Osteocyte (in vitro differentiated cells): ENCODE data around the gene BCL2L14. TPM values are rescaled to one million over a fixed set of nuclear protein-coding genes. Genes with fewer than 3 reads are reported as not detected.

Source experiments
- DNase-seq: peaks from one replicate; pipeline ENCODE4 v3.0.0; 2021; ENCODE audit warnings: mixed read lengths; ENCODE audit not compliant: unreplicated experiment; ENCODE audit errors: extremely low spot score
- H3K27ac Mint-ChIP-seq: one replicate; pipeline ENCODE4 v1.8.0; 2021; ENCODE audit warnings: mild to moderate bottlenecking, mixed read lengths; ENCODE audit not compliant: unreplicated experiment
- H3K27me3 Mint-ChIP-seq: one replicate; pipeline ENCODE4 v1.8.0; 2021; ENCODE audit warnings: mixed read lengths; ENCODE audit not compliant: unreplicated experiment
- H3K36me3 Mint-ChIP-seq: one replicate; pipeline ENCODE4 v1.8.0; 2021; ENCODE audit warnings: mixed read lengths; ENCODE audit not compliant: unreplicated experiment
- H3K4me1 Mint-ChIP-seq: one replicate; pipeline ENCODE4 v1.8.0; 2021; ENCODE audit warnings: mixed read lengths; ENCODE audit not compliant: unreplicated experiment
- H3K4me3 Mint-ChIP-seq: one replicate; pipeline ENCODE4 v1.8.0; 2021; ENCODE audit warnings: mild to moderate bottlenecking, moderate library complexity, mixed read lengths; ENCODE audit not compliant: unreplicated experiment
- H3K9me3 Mint-ChIP-seq: one replicate; pipeline ENCODE4 v1.8.0; 2021; ENCODE audit warnings: mixed read lengths; ENCODE audit not compliant: unreplicated experiment
- total RNA-seq: library from RNA; stranded (reverse); gene quantifications from 2 replicates; pipeline ENCODE4 v1.2.1, GENCODE V29; 2021
- TF ChIP-seq, protein P1 (sequence below): fragments of 200-600 bp; sonication (generic); IDR thresholded peaks from 2 replicates; pipeline ENCODE4 v1.5.0; 2021; ENCODE audit warnings: antibody characterized with exemption, mild to moderate bottlenecking, moderate library complexity

The BCL2L14 gene
- total RNA-seq, 1 donor from 2014 or later = not detected

- peaks cover 6% of the 10 kb centered on the region for H3K9me3 Mint-ChIP-seq
- no peak overlapping the region for H3K4me3 Mint-ChIP-seq
- no peaks in the 10 kb centered on the region for H3K4me1 Mint-ChIP-seq
- DNase-seq = no peak
- no peak overlapping the region for H3K27ac Mint-ChIP-seq
- H3K27me3 Mint-ChIP-seq = peaks cover 16% of the 10 kb centered on the region
- TF ChIP-seq, protein P1, sequence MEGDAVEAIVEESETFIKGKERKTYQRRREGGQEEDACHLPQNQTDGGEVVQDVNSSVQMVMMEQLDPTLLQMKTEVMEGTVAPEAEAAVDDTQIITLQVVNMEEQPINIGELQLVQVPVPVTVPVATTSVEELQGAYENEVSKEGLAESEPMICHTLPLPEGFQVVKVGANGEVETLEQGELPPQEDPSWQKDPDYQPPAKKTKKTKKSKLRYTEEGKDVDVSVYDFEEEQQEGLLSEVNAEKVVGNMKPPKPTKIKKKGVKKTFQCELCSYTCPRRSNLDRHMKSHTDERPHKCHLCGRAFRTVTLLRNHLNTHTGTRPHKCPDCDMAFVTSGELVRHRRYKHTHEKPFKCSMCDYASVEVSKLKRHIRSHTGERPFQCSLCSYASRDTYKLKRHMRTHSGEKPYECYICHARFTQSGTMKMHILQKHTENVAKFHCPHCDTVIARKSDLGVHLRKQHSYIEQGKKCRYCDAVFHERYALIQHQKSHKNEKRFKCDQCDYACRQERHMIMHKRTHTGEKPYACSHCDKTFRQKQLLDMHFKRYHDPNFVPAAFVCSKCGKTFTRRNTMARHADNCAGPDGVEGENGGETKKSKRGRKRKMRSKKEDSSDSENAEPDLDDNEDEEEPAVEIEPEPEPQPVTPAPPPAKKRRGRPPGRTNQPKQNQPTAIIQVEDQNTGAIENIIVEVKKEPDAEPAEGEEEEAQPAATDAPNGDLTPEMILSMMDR = no peak
- no peaks in the 10 kb centered on the region for H3K36me3 Mint-ChIP-seq
Observed at GRCh38 chr12:12025799-12026386, 44.8 kb upstream of the BCL2L14 start.

DNA sequence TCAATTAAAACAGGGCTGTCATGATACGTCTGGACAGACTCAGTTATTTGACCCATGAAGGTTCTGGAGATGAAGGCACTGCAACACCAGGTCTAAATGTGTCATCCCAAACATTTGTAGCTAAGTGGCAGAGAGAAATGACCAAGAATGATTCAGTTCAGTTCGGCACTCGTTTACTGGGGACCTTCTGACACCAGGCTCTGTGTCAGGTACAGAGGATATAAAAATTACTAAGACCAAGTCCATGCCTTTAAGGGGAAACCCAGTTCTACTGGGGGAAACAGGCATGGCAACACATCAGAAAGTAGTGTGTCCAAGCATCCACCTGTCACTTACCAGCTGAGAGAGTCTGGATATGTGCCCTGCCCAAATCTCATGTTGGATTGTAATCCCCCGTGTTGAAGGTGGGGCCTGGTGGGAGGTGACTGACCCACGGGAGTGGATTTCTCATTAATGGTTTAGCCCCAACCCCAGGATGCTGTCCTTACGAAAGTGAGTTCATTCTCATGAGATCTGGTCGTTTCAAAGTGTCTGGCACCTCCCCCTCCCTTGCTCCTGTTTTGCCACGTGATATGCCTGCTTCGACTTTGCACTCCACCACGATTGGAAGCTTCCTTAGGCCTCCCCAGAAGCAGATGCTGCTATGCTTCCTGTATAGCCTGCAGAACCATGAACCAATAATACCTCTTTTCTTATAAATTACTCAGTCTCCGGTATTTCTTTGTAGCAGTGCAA is 41.9 kb upstream of the BCL2L14 start:
- TF ChIP-seq, protein P1 = no peak
- H3K4me1 Mint-ChIP-seq = peaks cover 6% of the 10 kb centered on the region
- DNase-seq = peak; percentile 42
- no peak overlapping the region for H3K4me3 Mint-ChIP-seq
- no peak overlapping the region for H3K27ac Mint-ChIP-seq
- no peaks in the 10 kb centered on the region for H3K36me3 Mint-ChIP-seq
- peaks cover 6% of the 10 kb centered on the region for H3K9me3 Mint-ChIP-seq
- H3K27me3 Mint-ChIP-seq = peaks cover 5% of the 10 kb centered on the region

GRCh38 chr12:12029653-12030052 is 41.1 kb upstream of the BCL2L14 start:
- TF ChIP-seq, protein P1 = no peak
- no peak overlapping the region for H3K27ac Mint-ChIP-seq
- no peaks in the 10 kb centered on the region for H3K36me3 Mint-ChIP-seq
- DNase-seq = no peak
- peaks cover 6% of the 10 kb centered on the region for H3K4me1 Mint-ChIP-seq
- H3K27me3 Mint-ChIP-seq = peaks cover under 1% of the 10 kb centered on the region
- H3K4me3 Mint-ChIP-seq = no peak overlapping the region
- peaks cover 6% of the 10 kb centered on the region for H3K9me3 Mint-ChIP-seq

DNA sequence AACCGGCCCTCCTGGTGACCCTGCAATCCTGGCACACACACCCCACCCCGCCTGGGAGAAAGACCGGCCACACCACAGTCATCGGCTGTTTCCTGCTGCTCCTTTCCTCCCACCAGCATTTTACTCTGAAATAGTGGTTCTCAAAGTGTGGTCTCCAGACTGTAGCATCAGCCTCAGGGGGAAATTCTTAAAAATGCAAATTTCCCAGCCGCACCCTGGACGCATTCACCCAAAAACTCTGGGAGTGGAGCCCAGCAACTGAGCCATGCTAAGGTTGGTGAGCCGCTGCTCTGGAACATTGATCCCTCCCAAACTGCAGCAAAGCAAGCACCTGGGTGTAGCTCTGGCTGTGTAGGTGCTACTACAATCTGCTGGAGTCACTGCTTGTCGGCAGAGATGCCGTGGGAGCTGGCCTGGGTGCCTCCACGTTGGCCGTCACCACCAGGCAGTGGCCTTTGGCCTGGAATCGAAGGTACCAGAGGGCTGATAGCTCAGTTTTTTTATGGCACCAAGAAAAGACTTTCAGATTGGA is 38.4 kb upstream of the BCL2L14 start:
- no peaks in the 10 kb centered on the region for H3K27me3 Mint-ChIP-seq
- no peak overlapping the region for H3K4me3 Mint-ChIP-seq
- H3K27ac Mint-ChIP-seq = no peak overlapping the region
- H3K9me3 Mint-ChIP-seq = no peaks in the 10 kb centered on the region
- peaks cover 6% of the 10 kb centered on the region for H3K4me1 Mint-ChIP-seq
- peak; percentile 76 for DNase-seq
- TF ChIP-seq, protein P1 = no peak
- H3K36me3 Mint-ChIP-seq = no peaks in the 10 kb centered on the region
